ENCODE measurements around the gene PROM2.

The PROM2 gene

GRCh38 chr2:95262896-95263542, 11.2 kb upstream of the PROM2 start:
- DNase-seq (ENCODE audit: low read depth): no peak
- no peak for TF ChIP-seq CTCF (IDR thresholded peaks at IDR 0.05; ENCODE audit: low read depth, low read length, missing control alignments)
- in situ Hi-C loops (cut with HindIII; ENCODE audit: low sequenced_read_pairs): no loop called here
- no peak overlapping the region for H3K4me3 ChIP-seq (ENCODE audit: low read depth, low read length)

DNA sequence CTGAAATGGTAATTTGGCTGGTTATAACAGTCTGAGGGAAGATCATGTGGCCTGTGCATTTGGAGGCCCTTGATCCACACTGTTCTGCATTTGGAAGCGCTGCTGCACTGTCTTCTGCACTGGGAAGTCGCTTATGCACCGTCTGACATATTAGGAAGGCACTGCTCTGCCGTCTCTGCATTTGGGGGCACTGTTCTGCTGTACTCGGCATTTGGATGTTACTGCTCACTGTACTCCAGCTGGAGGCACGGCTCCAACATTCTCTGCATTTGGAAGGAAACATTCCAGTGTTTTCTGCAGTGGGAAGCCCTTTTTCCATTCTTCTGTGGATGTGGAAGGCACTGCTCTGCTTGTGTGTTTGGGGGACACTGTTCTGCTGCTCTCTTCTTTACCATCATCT, 9.6 kb upstream of the PROM2 start:
- TF ChIP-seq CTCF (IDR thresholded peaks at IDR 0.05; ENCODE audit: low read depth, low read length, missing control alignments): no peak
- in situ Hi-C loops (cut with HindIII; ENCODE audit: low sequenced_read_pairs): no loop called here
- DNase-seq (ENCODE audit: low read depth): no peak
- H3K4me3 ChIP-seq (ENCODE audit: low read depth, low read length): no peak overlapping the region

GRCh38 chr2:95265182-95265581, 9.1 kb upstream of the PROM2 start:
- in situ Hi-C loops (cut with HindIII; ENCODE audit: low sequenced_read_pairs): no loop called here

DNA sequence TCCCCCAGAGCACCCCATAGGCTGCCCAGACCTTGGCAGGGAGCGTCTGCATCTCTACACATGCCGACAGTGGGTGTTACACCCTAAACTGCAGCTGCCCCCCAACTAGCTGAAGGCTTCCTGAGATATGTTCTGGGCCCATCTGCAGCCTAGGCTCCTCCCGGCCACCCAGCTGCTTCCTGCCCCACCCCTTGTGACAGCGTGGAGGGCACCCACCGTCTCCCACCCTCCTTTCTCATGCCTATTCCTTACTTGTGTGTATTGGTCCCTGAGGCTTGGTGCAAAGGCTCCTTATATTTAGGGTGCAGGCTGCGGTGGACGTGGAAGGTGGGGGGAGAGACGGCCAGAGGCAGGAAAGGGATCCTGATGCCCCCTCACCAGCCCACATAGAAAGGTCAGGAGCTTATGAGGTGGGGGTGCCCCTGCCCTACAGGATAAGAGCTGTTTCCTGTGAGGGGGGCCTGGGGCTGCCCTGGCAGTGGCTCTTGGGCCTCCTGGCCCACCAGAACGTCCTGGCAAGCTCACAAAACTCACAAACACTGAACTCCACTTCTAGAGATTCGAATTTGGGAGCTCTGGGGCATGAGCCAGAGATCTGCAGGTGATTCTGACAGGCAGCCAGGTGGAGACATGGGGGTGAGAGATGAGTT, 7.3 kb upstream of the PROM2 start:
- no peak for TF ChIP-seq CTCF (IDR thresholded peaks at IDR 0.05; ENCODE audit: low read depth, low read length, missing control alignments)
- in situ Hi-C loops (cut with HindIII; ENCODE audit: low sequenced_read_pairs): no loop called here
- H3K4me3 ChIP-seq (ENCODE audit: low read depth, low read length): no peak overlapping the region
- no peak for DNase-seq (ENCODE audit: low read depth)

More at GRCh38 chr2:95265182-95265581, 9.1 kb upstream of the PROM2 start:
- H3K4me3 ChIP-seq (ENCODE audit: low read depth, low read length): no peak overlapping the region
- DNase-seq (ENCODE audit: low read depth): no peak
- TF ChIP-seq CTCF (IDR thresholded peaks at IDR 0.05; ENCODE audit: low read depth, low read length, missing control alignments): no peak

GRCh38 chr2:95267458-95268210, 6.6 kb upstream of the PROM2 start:
- peak; percentile 34 for DNase-seq (ENCODE audit: low read depth)
- TF ChIP-seq CTCF (IDR thresholded peaks at IDR 0.05; ENCODE audit: low read depth, low read length, missing control alignments): no peak
- no peak overlapping the region for H3K4me3 ChIP-seq (ENCODE audit: low read depth, low read length)
- in situ Hi-C loops (cut with HindIII; ENCODE audit: low sequenced_read_pairs): no loop called here

DNA sequence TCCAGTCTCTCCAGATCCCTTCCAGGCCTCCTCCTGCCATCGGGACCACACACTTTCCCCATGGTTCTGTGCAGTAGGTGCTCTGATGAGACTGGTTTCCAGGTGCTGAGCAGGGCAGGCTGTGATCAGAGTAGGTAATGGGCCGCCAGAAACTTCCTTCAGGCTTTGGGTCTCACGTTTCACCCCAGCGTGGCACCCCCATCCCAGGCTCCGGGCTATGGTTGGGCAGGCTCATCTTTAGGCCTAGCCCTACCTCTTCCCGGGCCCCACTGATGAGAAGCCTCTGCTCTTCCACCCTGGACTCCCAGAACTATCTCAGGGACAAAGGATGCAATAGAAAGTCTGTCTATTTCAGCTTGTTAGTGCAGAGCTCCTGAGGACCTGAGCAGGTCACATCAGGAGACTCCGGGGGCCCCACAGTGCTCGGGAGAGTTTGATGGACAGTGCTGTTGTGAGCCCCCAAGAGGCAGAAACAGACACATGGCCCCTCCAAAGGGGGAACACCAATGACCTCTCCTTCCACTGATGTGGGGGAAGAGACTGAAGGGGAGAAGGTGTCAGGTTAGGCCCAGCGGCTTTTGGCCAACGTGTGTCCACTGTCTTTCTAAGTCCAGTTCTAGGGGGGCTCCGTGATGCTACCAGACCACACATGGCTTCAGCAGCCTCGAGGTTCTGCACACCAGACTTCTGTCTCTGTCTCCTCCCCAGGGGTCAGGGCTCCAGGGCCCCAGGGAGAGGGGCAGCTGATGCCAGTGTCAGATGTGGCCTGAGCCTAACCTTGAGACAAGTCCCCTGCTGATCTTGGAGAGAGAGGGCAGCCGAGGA, 5.8 kb upstream of the PROM2 start:
- DNase-seq (ENCODE audit: low read depth): no peak
- in situ Hi-C loops (cut with HindIII; ENCODE audit: low sequenced_read_pairs): no loop called here
- no peak overlapping the region for H3K4me3 ChIP-seq (ENCODE audit: low read depth, low read length)
- TF ChIP-seq CTCF (IDR thresholded peaks at IDR 0.05; ENCODE audit: low read depth, low read length, missing control alignments): no peak

All from astrocyte of the cerebellum (primary cell).